Breast epithelium (tissue), 3 donors: ENCODE results near the gene PIK3CD.

ENCODE experiments used
- CTCF ChIP-seq, 3 donors: fragments of 450-650 bp; IDR thresholded peaks; one replicate each; pipeline ENCODE4 v1.5.1; 2016 to 2017; ENCODE audit warnings: antibody characterized with exemption in 3 of 3, mild to moderate bottlenecking in 3 of 3, moderate library complexity in 3 of 3
- POLR2A ChIP-seq: fragments of 450-650 bp; IDR thresholded peaks from one replicate; pipeline ENCODE4 v1.6.1; 2016; ENCODE audit warnings: antibody characterized with exemption, mild to moderate bottlenecking, moderate library complexity
- POLR2AphosphoS5 ChIP-seq, 3 donors: sonication (generic); formaldehyde crosslinking; IDR thresholded peaks; one replicate each; pipeline ENCODE4 v1.6.1; 2017; ENCODE audit warnings: antibody characterized with exemption in 3 of 3

GRCh38 chr1:9700340-9700739 is 48.8 kb downstream of the PIK3CD start:
- no peak for TF ChIP-seq CTCF (IDR thresholded peaks at IDR 0.05)
- TF ChIP-seq POLR2A, result no peak
- TF ChIP-seq POLR2AphosphoS5 (IDR thresholded peaks at IDR 0.05), result no peak
